HL-60 (cell line): ENCODE data around the gene SH3GL1.

Experiments
- GABPA ChIP-seq: IDR thresholded peaks from 2 replicates; pipeline ENCODE4 v1.6.1; 2012; ENCODE audit warnings: low read depth
- TF ChIP-seq, protein P1 (sequence below): IDR thresholded peaks from one replicate; pipeline ENCODE4 v1.5.1; 2011; ENCODE audit warnings: low read length, control low read depth, inconsistent platforms; ENCODE audit not compliant: insufficient read depth

GRCh38 chr19:4368128-4368820, 32.1 kb downstream of the SH3GL1 start:
- TF ChIP-seq, protein P1, sequence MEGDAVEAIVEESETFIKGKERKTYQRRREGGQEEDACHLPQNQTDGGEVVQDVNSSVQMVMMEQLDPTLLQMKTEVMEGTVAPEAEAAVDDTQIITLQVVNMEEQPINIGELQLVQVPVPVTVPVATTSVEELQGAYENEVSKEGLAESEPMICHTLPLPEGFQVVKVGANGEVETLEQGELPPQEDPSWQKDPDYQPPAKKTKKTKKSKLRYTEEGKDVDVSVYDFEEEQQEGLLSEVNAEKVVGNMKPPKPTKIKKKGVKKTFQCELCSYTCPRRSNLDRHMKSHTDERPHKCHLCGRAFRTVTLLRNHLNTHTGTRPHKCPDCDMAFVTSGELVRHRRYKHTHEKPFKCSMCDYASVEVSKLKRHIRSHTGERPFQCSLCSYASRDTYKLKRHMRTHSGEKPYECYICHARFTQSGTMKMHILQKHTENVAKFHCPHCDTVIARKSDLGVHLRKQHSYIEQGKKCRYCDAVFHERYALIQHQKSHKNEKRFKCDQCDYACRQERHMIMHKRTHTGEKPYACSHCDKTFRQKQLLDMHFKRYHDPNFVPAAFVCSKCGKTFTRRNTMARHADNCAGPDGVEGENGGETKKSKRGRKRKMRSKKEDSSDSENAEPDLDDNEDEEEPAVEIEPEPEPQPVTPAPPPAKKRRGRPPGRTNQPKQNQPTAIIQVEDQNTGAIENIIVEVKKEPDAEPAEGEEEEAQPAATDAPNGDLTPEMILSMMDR: no peak
- TF ChIP-seq GABPA: no peak
